Right lobe of liver (tissue), 4 donors: ENCODE measurements around the gene CPEB4.

Experiments
- CTCF ChIP-seq, 4 donors: fragments of 200-600 bp in 3 of 4; fragments of 450-650 bp in 1 of 4; IDR thresholded peaks; one replicate each; pipeline versions ENCODE4 v1.5.1 to v1.8.0; 2016 to 2022; ENCODE audit warnings: antibody characterized with exemption in 4 of 4, mild to moderate bottlenecking in 2 of 4
- POLR2A ChIP-seq: fragments of 450-650 bp; IDR thresholded peaks from one replicate; pipeline ENCODE4 v1.6.1; 2017; ENCODE audit warnings: antibody characterized with exemption, mild to moderate bottlenecking
- donor health status: DM: no; HTN: no; CAD: no.
- donor health status: DM: no; HTN: no; CAD: no.
- donor health status: DM: no; HTN: yes; CAD: no.

- TF ChIP-seq CTCF (IDR thresholded peaks at IDR 0.05), result no peak
- no peak for TF ChIP-seq POLR2A
Measured at GRCh38 chr5:173881811-173882575, 6.2 kb upstream of the CPEB4 start.
